ENCODE results near the gene ZG16. TPM values are rescaled to one million over a fixed set of nuclear protein-coding genes. Genes with fewer than 3 reads are reported as not detected.
"Not testable (repeated sequence)": the region's sequence is repeated elsewhere in the genome, so short reads cannot be mapped to it uniquely, and the experiment has no call there.

The ZG16 gene
- total RNA-seq, 2 experiments from 2014 or later, result not detected

DNA sequence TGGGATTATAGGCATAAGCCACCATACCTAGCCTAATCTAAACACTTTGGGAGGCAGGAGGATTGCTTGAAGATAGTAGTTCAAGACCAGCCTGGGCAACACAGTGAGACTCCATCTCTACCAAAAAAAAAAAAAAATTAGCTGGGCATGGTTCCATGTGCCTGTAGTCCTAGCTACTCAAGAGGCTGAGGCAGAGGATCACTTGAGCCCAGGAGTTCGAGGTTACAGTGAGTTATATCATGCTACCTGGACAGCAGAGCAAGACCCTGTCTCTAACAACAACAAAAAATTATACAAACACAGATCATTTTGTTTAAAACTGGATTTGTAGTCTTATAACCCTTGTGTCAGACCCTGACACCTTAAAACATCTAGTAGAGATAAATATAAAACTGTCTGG, 24.5 kb upstream of the ZG16 start:
- Mint-ChIP-seq H3K4me3 (no peak overlapping the region), H3K27me3 (no peaks in the 10 kb centered on the region), H3K9me3 (no peaks in the 10 kb centered on the region), H3K36me3 (peaks cover 3% of the 10 kb centered on the region), H3K27ac (no peak overlapping the region), H3K4me1 (ENCODE audit: low read depth) (peaks cover 24% of the 10 kb centered on the region)
- intact Hi-C loops (cut with micrococcal nuclease), result no loop called here
- POLR2A ChIA-PET, result interaction anchor here (1.0 to 1.2 kb wide), 3 partner anchors 7 to 21 kb away, joined by 3 to 6 read pairs (median 3); no protein-coding TSS in a partner anchor
- CTCF ChIA-PET, result interaction anchor here (1.2 to 4.5 kb wide), 5 partner anchors 8 to 95 kb away, joined by 4 to 25 read pairs (median 9); partner anchors contain the start of genes C16orf54 and KIF22
- DNase-seq, result no peak

DNA sequence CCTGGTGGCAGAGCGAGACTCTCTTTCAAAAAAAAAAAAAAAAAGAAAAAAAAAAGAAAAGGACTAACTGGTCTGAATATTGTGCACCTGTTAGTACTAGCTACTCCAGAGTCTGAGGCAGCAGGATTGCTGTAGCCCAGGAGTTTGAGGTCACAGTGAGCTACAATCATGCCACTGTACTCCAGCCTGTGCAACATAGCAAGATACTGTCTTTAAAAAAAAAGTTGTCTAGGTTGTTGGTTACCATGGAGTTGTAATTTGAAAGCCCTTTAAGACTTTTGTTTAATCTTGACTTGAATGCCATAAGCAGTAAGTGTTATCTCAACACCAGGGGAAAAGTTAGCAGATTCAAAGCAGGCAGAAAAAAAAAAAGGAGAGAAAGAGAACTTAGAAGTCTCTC, 21.4 kb upstream of the ZG16 start:
- ChIA-PET CTCF (interaction anchor here (0.5 to 4.5 kb wide), 2 partner anchors 16 to 28 kb away, joined by 3 to 25 read pairs; no protein-coding TSS in a partner anchor), POLR2A (interaction anchor here (0.8 to 1.0 kb wide), 2 partner anchors 13 to 34 kb away, joined by 3 to 4 read pairs; partner anchors contain the start of gene KIF22)
- no peak for DNase-seq
- intact Hi-C loops (cut with micrococcal nuclease), result no loop called here
- Mint-ChIP-seq H3K27me3 (no peaks in the 10 kb centered on the region), H3K4me3 (no peak overlapping the region), H3K36me3 (no peaks in the 10 kb centered on the region), H3K27ac (no peak overlapping the region), H3K9me3 (no peaks in the 10 kb centered on the region), H3K4me1 (ENCODE audit: low read depth) (peaks cover 20% of the 10 kb centered on the region)

DNA sequence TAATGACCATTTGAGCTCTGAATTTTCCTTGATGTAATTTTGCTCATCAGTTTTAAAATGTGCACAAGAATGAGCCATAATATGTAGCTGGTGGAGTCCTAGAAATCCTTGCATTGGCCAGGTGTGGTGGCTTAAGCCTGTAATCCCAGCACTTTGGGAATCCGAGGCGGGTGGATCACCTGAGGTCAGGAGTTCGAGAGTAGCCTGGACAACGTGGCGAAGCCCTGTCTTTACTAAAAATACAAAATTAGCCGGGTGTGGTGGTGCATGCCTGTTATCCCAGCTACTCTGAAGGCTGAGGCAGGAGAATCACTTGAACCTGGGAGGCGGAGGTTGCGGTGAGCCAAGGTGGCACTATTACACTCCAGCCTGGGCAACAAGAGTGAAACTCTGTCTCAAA, 21.0 kb upstream of the ZG16 start:
- H3K4me1 Mint-ChIP-seq (ENCODE audit: low read depth), result peaks cover 20% of the 10 kb centered on the region
- H3K4me3 Mint-ChIP-seq; H3K9me3 Mint-ChIP-seq; H3K36me3 Mint-ChIP-seq; H3K27me3 Mint-ChIP-seq; intact Hi-C loops (cut with micrococcal nuclease); H3K27ac Mint-ChIP-seq; DNase-seq: not testable (repeated sequence)
- POLR2A ChIA-PET, result interaction anchor here (0.6 to 1.0 kb wide), 2 partner anchors 33 to 37 kb away, joined by 3 to 4 read pairs; partner anchors contain the start of gene KIF22
- CTCF ChIA-PET, result interaction anchor here (4.5 kb wide), 1 partner anchor 28 kb away, joined by 25 read pairs; no protein-coding TSS in a partner anchor

DNA sequence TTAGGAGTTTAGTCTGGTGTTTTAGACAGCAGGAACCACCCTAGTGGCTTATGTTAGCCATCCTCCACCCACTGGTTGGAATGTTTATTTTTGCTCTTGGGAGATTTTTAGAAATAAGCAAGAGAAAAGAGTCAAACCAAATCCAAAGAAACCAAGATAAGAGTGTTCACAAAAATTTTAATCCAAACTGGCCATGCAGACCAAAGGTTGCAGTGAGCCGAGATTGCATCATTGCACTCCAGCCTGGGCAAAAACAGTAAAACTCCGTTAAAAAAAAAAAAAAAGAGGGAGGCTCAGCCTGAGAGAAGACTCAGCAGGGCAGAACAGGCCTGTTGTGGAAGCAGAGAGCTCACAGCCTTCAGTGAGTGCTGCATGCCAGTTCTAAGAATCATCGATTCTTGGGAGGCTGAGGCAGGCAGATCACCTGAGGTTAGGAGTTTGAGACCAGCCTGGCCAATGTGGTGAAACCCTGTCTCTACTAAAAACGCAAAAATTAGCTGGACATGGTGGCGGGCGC, 20.0 kb upstream of the ZG16 start:
- H3K27me3 Mint-ChIP-seq, result no peaks in the 10 kb centered on the region
- no peaks in the 10 kb centered on the region for H3K9me3 Mint-ChIP-seq
- ChIA-PET CTCF (interaction anchor here (1.1 kb wide), 1 partner anchor 27 kb away, joined by 5 read pairs; no protein-coding TSS in a partner anchor), POLR2A (no interaction called here)
- H3K27ac Mint-ChIP-seq, result no peak overlapping the region
- H3K36me3 Mint-ChIP-seq, result no peaks in the 10 kb centered on the region
- peaks cover 20% of the 10 kb centered on the region for H3K4me1 Mint-ChIP-seq (ENCODE audit: low read depth)
- DNase-seq, result no peak
- H3K4me3 Mint-ChIP-seq, result no peak overlapping the region
- intact Hi-C loops (cut with micrococcal nuclease), result no loop called here

DNA sequence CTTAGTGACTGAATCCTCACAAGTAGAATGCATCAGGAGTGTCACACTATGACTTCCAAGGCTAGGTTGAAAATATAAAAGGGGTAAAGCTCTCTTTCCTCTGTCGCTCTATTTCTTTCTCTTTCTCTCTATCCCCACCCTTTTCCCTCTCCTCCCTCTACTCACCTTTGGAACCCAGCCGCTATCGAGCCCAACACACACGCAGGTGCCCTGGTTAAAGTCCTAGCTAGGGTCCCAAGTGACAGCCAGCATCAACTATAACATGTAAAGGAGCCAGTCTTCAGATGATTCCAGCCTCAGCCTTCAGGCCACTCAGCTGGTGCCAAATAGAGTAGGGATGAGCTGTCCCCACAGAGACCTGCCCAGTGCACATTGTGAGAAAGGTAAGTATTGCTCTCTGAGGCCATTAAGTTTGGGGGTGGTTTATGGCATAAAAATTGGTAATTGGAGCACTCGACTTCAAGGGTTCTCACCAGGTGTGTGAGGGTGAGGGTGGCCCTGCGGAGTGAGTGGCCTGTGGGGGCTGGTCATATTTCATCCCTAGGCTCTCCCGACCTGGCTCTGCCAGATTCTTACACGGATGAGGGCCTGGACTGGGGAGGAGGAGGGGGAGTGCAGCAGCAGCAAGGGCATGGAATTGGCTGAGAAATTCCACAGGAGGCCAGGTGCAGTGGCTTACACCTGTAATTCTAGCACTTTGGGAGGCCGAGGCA, 17.3 kb upstream of the ZG16 start:
- Mint-ChIP-seq H3K27ac (no peak overlapping the region), H3K4me3 (no peak overlapping the region), H3K27me3 (no peaks in the 10 kb centered on the region), H3K4me1 (ENCODE audit: low read depth) (peaks cover 9% of the 10 kb centered on the region), H3K36me3 (no peaks in the 10 kb centered on the region), H3K9me3 (no peaks in the 10 kb centered on the region)
- ChIA-PET POLR2A (interaction anchor here (0.7 kb wide), 2 partner anchors 22 to 100 kb away, joined by 3 read pairs; no protein-coding TSS in a partner anchor), CTCF (interaction anchor here (2.1 kb wide), 1 partner anchor 24 kb away, joined by 6 read pairs; no protein-coding TSS in a partner anchor)
- intact Hi-C loops (cut with micrococcal nuclease), result no loop called here
- DNase-seq, result no peak

DNA sequence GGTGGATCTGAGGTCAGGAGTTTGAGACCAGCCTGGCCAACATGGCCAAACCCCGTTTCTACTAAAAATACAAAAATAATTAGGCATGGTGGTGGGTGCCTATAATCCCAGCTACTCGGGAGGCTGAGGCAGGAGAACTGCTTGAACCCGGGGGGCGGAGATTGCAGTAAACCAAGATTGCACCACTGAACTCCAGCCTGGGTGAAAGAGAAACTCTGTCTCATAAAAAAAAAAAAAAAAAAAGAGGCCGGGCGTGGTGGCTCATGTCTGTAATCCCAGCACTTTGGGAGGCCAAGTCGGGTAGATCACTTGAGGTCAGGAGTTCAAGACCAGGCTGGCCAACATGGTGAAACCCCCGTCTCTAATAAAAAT, 16.8 kb upstream of the ZG16 start:
- DNase-seq; intact Hi-C loops (cut with micrococcal nuclease); H3K36me3 Mint-ChIP-seq; H3K9me3 Mint-ChIP-seq; H3K4me1 Mint-ChIP-seq (ENCODE audit: low read depth); H3K27me3 Mint-ChIP-seq; H3K27ac Mint-ChIP-seq; H3K4me3 Mint-ChIP-seq: not testable (repeated sequence)
- ChIA-PET CTCF (interaction anchor here (2.1 kb wide), 1 partner anchor 24 kb away, joined by 6 read pairs; no protein-coding TSS in a partner anchor), POLR2A (interaction anchor here (0.7 kb wide), 1 partner anchor 101 kb away, joined by 3 read pairs; no protein-coding TSS in a partner anchor)

DNA sequence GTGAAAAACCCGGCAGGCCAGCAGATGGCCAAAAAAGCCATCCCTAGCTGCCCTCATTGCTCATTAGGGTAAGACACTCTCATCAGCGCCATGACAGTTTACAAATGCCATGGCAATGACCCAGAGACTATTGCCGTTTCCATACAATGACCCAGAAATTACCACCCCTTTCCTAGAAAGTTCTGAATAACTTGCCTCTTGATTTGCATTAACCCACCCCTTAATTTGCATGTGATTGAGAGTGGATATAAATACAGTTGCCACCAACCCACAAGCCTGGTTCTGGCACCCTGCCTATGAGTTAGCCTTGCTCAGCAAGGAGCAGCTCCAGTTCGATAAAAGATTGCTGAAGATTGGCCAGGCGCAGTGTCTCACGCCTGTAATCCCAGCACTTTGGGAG, 16.2 kb upstream of the ZG16 start:
- peaks cover 6% of the 10 kb centered on the region for H3K4me1 Mint-ChIP-seq (ENCODE audit: low read depth)
- no peaks in the 10 kb centered on the region for H3K36me3 Mint-ChIP-seq
- no peak overlapping the region for H3K4me3 Mint-ChIP-seq
- ChIA-PET CTCF (interaction anchor here (2.1 kb wide), 1 partner anchor 23 kb away, joined by 6 read pairs; no protein-coding TSS in a partner anchor), POLR2A (interaction anchor here (0.9 kb wide), 1 partner anchor 29 kb away, joined by 5 read pairs; the partner anchor contains the start of gene KIF22)
- no peak overlapping the region for H3K27ac Mint-ChIP-seq
- no peaks in the 10 kb centered on the region for H3K9me3 Mint-ChIP-seq
- DNase-seq, result no peak
- H3K27me3 Mint-ChIP-seq, result no peaks in the 10 kb centered on the region
- intact Hi-C loops (cut with micrococcal nuclease), result no loop called here

DNA sequence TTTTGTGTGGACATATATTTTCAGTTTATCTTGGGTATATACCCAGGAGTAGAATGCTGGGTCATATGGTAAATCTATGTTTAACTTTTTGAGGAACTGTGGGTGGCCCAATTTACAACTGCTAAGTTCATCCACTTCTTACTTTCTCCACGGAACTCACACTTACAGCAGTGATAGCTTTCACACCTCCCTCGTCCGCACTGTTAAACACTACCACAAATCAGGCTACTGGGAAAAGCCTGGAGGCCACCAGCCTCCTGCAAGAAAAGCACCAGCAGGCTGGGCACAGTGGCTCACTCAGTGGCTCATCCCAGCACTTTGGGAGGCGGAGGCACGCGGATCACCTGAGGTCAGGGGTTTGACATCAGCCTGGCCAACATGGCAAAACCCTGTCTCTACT, 14.7 kb upstream of the ZG16 start:
- Mint-ChIP-seq H3K4me1 (ENCODE audit: low read depth) (peaks cover 2% of the 10 kb centered on the region), H3K27me3 (no peaks in the 10 kb centered on the region), H3K4me3 (no peak overlapping the region), H3K36me3 (no peaks in the 10 kb centered on the region), H3K27ac (no peak overlapping the region), H3K9me3 (no peaks in the 10 kb centered on the region)
- no peak for DNase-seq
- intact Hi-C loops (cut with micrococcal nuclease), result no loop called here
- ChIA-PET POLR2A (no interaction called here), CTCF (no interaction called here)

DNA sequence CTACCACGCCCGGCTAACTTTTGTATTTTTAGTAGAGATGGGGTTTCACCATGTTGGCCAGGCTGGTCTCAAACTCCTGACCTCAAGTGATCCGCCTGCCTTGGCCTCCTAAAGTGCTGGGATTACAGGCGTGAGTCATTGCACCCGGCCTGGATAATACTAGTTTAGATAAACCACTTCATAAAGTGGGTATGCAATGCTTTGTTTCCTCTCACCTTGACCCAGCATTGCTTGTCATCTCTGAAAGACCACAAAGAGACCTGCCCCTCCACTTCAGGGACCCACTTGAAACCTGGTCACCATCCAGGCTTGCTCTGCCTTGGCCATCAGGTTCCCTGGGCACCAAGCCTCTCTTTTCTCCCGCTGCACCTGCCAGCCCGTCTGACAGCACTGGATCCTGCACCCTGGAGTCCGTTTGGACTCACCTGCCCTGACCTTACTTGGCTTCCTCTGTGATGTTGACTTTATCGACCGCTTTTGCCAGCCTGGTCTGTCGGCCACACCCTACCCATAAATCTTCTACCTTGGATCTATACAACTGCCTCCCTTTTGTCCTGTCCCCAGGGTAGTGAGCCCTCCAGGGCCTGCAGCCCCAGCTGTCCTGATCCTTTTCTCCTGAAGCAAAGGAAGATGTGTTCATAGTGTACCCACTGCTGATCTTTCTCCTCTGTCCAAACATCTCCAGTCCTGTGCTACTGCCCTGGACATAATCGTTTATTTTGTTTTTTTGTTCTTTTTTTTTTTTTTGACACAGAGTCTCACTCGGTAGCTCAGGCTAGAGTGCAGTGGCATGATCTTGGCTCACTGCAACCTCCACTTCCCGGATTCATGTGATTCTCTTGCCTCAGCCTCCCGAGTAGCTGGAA, 12.7 kb upstream of the ZG16 start:
- DNase-seq, result no peak
- CTCF ChIA-PET, result interaction anchor here (1.1 kb wide), 1 partner anchor 74 kb away, joined by 3 read pairs; no protein-coding TSS in a partner anchor
- Mint-ChIP-seq H3K36me3 (no peaks in the 10 kb centered on the region), H3K9me3 (no peaks in the 10 kb centered on the region), H3K27ac (no peak overlapping the region), H3K4me1 (ENCODE audit: low read depth) (no peaks in the 10 kb centered on the region), H3K4me3 (no peak overlapping the region), H3K27me3 (no peaks in the 10 kb centered on the region)
- intact Hi-C loops (cut with micrococcal nuclease), result no loop called here
- POLR2A ChIA-PET, result no interaction called here

DNA sequence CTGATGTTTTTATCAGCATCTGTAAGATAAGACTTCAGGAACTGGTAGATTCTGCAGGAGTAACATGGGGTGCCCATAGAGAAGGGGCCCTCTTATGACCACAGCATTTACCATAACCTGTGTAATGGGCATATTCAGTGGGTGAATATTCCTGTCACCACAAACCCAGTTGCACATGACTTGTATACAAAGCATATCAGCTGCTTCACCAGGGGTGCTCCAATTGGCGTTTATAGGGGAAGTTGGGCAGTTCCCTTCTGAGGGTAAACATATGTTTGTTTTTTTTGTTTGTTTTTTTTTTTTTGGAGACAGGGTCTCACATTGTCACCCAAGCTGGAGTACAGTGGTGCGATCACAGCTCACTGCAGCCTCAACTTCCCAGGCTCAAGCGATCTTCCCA, 11.5 kb upstream of the ZG16 start:
- DNase-seq, result no peak
- H3K36me3 Mint-ChIP-seq, result no peaks in the 10 kb centered on the region
- intact Hi-C loops (cut with micrococcal nuclease), result no loop called here
- H3K27me3 Mint-ChIP-seq, result no peaks in the 10 kb centered on the region
- CTCF ChIA-PET, result interaction anchor here (0.6 to 1.4 kb wide), 3 partner anchors 37 to 675 kb away, joined by 3 to 6 read pairs (median 3); no protein-coding TSS in a partner anchor
- H3K4me3 Mint-ChIP-seq, result no peak overlapping the region
- no peaks in the 10 kb centered on the region for H3K9me3 Mint-ChIP-seq
- no peak overlapping the region for H3K27ac Mint-ChIP-seq
- no peaks in the 10 kb centered on the region for H3K4me1 Mint-ChIP-seq (ENCODE audit: low read depth)
- POLR2A ChIA-PET, result no interaction called here

DNA sequence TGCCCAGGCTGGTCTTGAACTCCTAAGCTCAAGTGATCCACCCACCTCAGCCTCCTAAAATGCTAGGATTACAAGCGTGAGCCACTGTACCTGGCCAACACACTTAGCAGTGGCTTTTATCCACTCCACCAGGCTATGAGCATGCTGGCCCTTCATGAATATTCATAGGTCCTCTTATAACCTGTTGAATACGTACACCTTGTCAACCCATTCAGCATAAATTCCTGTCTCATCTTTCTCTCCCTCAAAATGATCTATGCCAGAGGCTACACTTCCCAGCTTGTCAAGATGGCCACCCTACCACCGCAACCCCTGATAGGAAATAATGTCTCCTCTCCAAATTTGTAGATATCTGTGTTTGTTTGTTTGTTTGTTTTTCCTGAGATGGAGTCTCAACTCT, 11.0 kb upstream of the ZG16 start:
- CTCF ChIA-PET, result interaction anchor here (0.6 to 1.4 kb wide), 2 partner anchors 38 to 675 kb away, joined by 3 to 6 read pairs; no protein-coding TSS in a partner anchor

More for the DNA sequence above, 11.0 kb upstream of the ZG16 start:
- no peak for DNase-seq
- Mint-ChIP-seq H3K4me1 (ENCODE audit: low read depth) (no peaks in the 10 kb centered on the region), H3K9me3 (no peaks in the 10 kb centered on the region), H3K27ac (no peak overlapping the region), H3K36me3 (no peaks in the 10 kb centered on the region), H3K27me3 (no peaks in the 10 kb centered on the region), H3K4me3 (no peak overlapping the region)
- POLR2A ChIA-PET, result no interaction called here
- intact Hi-C loops (cut with micrococcal nuclease), result no loop called here
